HG03039 (cell line): ENCODE data around the gene EAPP.
"Not testable (repeated sequence)": the region's sequence is repeated elsewhere in the genome, so short reads cannot be mapped to it uniquely, and the experiment has no call there.

Experiments used
- ATAC-seq: cut with Tn5 transposase; IDR thresholded peaks from one replicate; pipeline ENCODE4 v1.9.1; 2021; ENCODE audit warnings: mild to moderate bottlenecking, moderate library complexity; ENCODE audit not compliant: unreplicated experiment

The EAPP gene, protein sequence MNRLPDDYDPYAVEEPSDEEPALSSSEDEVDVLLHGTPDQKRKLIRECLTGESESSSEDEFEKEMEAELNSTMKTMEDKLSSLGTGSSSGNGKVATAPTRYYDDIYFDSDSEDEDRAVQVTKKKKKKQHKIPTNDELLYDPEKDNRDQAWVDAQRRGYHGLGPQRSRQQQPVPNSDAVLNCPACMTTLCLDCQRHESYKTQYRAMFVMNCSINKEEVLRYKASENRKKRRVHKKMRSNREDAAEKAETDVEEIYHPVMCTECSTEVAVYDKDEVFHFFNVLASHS

DNA sequence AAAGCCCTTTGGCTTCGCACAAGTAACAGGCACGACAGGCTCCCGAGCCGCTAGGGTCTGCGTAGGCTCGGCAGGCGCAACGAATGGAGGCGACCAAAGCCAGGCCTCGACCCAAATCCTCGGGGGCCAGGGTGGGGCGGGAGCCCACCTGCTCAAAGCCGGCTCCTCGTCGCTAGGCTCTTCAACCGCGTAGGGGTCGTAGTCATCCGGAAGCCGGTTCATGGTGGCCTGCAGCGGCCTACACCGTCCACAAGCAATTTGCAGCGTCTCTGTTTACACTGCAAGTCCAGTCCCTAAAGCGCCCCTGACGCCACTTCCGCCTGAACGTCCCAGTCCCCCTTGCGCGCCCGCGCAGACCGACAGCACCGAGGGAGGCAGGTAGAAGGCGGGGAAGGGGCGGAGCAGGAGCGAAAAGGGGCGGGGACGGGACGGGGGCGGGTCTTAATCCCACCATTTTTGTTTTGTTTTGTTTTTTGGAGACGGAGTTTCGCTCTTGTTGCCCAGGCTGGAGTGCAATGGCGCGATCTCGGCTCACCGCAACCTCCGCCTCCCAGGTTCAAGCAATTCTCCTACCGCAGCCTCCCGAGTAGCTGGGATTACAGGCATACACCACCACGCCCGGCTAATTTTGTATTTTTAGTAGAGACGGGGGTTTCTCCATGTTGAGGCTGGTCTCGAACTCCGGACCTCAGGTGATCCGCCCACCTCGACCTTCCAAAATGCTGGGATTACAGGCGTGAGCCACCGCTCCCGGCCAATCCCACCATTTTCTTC lies at the start of gene EAPP:
EAPP (minus strand) TSS at position 295 of the 774 bp plus-strand sequence; CDS start at position 222, 73 bp downstream.
- ATAC-seq, result peak; percentile 99

DNA sequence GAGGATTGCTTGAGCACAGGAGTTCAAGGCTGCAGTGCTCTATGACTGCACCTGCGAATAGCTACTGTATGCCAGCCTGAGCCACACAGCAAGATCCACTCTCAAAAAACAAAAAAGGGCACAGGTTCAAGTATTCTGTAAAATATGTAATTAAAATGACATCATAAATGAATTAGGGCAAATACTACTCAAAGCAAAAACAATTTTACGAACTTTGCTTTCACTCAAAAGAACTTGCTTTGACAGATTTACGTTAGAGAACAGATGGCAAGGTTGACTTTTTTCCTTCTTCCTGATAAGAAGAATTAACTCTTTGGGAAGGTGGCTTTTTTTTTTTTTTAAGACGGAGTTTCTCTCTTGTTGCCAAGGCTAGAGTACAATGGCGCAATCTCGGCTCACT lies 44.0 kb upstream of the EAPP start:
- no peak for ATAC-seq

DNA sequence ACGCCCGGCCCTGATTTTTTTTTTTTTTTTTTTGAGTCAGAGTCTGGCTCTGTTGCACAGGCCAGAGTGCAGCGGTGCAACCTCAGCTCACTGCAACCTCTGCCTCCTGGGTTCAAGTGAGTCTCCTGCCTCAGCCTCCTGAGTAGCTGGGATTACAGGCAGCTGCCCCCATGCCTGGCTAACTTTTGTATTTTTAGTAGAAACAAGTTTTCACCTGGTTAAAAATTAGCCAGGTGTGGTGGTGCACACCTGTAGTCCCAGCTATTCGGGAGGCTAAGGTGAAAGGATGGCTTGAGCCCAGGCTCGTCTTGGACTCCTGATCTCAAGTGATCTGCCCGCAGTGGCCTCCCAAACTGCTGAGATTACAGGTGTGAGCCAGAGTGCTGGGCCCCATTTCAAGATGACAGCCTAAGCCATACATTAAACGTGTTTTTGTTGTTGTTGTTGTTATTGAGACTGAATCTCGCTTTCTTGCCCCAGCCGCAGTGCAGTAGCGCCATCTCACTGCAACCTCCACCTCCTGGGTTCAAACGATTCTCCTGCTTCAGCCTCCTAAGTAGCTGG lies 42.7 kb upstream of the EAPP start:
- ATAC-seq, result no peak

DNA sequence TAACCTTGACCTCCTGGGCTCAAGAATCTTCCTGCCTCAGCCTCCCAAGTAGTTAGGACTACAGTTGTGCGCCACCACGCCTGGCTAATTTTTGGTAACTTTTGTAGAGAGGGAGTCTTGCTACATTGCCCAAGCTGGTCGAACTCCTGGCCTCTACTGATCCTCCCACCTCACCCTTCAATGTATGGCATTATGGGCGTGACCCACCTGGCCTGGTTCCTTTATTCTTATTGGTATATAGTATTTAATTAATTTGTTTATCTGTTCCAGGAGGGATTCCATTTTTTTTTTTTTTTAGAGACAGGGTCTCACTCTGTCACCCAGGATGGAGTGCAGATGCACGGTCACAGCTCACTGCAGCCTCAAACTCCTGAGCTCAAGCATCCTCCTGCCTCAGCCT lies 40.9 kb upstream of the EAPP start:
- no peak for ATAC-seq

DNA sequence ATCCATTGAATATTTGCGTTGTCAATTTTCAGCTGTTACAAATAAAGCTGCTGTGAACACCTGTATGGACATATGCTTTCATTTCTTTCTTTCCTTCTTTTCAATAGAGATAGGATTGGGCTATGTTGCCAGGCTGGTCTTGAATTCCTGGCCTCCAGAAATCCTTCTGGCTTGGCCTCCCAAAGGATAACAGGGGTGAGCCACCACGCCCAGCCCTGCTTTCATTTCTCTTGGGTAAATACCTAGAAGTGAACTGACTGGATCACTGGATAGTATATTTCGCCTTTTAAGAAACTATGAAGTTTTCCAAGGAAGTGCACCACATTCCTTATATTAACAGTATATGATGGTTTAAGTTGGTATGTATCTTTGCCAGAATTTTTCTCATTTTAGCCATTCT lies 32.3 kb upstream of the EAPP start:
- ATAC-seq, result no peak

DNA sequence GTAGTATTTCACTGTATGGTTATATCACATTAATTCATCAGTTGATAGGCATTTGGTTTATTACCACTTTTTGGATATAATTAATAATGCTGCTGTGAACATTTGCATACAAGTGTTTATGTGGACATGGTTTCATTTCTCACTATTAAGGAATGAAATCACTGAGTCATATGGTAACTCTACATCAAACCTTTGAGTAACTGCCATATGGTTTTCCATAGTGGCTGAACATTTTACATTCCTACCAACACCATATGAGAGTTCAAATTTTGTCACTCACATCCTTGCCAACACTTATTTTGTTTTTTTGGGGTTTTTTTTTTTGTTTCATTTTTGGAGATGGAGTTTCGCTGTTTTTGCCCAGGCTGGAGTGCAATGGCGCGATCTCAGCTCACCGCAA lies 30.2 kb upstream of the EAPP start:
- ATAC-seq, result no peak

DNA sequence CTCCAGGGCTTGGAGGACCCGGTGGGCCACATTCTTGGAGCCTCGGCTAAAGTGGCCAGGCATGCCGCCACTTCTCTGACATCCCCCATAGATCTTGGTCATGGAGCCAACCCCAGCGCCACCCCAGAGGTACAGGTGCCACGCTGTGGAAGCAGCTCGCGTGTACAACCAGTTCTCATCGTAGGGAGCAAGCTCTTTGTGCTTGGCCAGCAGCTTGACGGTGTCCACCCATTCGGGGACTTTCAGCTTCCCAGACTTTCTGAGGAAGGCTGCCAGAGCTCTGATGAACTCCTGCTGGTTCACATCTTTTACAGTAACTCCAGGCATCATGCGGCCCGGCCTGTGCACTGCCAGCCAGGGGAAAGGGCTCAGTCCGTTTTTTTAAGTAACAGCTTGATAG lies 29.3 kb upstream of the EAPP start:
- no peak for ATAC-seq

DNA sequence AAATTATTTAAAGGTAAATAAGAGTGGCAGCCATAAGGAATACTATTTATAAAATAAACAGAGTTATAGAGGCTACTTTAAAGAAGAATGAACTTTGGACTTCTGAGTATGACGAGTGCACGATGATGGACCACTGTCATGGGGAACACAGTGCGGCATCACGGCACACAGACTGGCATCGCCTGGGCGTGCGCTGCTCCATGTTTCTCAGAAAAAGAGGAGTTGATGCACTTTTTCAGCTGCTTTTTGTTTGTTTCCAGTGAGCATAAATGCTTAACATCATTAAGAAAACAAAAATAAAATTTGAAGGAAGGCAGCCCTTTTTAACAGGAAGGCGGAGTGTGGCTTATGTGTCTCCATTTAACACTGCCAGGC lies 23.3 kb upstream of the EAPP start:
- ATAC-seq, result no peak

DNA sequence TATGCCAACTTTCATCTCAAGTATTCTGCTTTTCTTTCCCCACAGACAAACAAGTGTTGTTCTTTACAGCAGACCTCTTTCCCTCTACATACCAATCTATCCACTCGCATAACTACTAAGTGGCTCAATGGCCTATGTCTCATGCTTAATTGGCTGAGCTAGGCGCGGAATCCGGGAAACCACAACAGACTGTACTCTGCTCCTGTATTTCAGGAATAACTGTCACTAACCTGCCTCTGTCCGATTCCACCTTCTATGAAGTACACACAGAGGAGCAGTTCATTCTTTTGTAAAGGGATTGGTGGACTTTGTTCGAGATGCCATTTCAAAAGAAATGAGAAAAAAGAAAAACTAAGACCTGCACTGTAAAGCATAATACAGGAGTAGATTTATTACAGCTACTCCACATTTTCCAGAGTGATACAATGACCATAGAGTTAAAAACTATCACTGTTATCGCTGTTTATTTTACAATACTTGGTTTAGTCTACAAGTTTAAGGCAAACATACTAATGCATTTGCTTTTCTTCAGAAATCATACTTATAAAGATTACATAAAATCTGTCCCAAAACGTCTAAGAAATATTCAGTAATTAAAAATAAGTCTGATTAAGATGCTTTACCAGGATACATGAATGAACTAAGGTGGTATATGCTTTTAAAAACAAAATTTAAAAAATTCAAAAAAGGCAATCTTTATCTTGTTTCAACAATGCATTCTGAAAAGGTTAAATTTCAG lies 22.7 kb upstream of the EAPP start:
- not testable (repeated sequence) for ATAC-seq

DNA sequence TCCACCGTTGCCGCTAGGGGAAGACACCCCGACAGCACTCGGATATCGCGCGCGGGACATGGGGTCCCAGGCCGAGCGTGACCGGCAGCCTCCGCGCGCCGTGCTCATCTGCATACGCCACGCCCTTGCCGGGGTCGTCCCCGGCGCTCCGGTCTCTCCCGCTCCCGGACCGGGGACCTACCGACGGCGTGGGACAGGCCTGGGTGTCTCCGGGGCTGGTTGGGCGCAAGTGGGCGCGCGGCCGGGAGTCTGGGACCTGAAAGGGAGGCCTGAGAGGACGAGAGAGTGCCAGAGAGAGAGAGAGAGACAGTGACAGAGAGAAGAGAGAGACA lies 17.0 kb upstream of the EAPP start:
- ATAC-seq, result peak; percentile 45

DNA sequence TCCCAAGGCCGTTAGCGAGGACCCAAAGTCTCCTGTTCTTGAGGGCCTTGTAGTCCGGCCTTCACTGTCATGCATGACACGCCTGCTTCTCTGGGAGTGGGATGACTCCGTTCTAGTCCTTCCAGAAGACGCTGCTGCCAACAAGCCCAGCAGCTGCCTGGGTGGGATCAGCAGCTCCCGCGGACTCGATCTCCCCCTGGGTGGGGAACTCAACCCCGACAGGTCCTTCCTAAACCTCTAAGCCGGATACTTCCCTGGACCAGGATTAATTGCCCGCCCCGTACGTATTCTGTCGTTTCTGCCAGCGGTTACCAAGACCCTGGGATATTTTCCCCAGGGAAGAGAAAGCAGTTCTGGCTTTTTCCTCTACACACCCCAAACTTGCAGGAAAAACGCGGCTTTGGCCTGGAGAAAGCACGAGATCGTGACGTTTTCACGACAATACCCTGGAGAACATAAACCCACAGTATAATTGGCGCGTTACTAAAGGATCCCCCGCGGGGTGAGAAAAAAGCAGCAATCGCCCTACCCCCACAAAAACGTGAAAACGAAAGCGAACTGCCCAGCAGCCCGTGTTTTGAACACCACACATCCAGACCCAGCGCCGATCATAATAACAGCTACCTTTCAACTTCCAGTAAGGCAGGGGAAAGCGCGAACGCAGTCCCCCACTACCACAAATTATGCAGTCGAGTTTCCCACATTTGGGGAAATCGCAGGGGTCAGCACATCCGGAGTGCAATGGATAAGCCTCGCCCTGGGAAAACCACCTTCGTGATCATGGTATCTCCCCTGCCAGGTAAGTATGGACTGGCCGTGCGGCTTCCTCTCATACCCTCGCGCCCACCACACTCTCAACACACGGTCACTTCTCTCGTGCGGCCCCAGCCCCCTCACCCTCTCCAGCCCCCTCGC lies 16.3 kb upstream of the EAPP start:
- ATAC-seq, result peak; percentile 63

DNA sequence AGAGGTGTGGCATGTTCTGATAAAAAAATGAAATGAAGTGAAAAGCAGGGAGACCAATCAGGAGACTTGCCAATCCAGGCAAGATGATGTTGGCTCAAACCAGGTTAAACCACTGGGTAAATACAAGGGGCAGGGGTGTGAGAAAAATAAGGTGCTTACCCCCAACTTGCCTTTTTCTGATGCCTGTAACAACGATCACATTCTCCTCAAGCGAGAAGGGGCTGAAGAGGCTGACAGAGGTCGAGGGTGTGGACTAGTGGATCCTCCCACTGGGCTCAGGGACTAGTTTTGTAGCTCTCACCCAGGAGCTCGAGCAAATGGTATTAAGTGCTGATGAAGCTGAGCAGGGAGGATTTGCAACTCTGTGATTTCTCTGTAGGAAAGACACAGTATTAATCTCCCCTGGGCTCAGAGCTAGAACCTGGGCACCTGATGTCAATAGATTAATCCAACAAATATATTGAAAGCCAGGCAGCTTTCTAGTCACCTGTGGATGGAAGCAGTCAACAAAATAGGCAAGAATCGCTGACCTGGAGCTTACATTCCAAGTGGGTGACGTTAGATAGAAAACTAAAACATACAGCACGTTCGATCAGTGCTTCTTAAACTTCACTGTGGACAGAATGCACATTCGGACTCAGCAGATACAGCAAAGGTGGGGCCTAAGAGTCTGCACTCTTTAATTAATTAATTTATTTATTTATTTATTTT lies 15.2 kb upstream of the EAPP start:
- no peak for ATAC-seq

DNA sequence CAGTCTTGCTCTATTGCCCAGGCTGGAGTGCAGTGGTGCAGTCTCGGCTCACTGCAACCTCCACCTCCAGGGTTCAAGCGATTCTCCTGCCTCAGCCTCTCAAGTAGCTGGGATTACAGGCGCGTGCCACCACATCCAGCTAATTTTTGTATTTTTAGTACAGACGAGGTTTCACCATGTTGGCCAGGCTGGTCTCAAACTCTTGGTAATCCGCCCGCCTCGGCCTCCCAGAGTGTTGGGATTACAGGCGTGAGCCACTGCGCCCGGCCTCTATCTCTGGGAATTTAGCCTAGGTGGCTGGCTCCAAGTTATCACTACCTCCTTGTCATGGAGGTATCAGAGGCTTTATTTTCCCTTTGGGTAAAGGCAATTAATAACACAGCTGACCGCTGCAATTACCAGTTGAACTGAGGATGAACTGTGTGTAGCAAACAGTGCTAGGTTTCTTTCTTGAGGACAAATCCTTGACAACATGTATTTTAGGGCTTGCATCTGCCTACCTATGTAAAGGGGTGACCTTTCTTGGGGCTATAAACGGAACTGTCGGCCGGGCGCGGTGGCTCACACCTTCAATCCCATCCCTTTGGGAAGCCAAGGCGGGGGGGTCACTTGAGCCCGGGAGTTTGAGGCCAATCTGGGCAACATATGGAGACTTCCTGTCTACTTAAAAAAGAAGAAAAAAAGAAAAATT lies 9.9 kb upstream of the EAPP start:
- ATAC-seq, result not testable (repeated sequence)

DNA sequence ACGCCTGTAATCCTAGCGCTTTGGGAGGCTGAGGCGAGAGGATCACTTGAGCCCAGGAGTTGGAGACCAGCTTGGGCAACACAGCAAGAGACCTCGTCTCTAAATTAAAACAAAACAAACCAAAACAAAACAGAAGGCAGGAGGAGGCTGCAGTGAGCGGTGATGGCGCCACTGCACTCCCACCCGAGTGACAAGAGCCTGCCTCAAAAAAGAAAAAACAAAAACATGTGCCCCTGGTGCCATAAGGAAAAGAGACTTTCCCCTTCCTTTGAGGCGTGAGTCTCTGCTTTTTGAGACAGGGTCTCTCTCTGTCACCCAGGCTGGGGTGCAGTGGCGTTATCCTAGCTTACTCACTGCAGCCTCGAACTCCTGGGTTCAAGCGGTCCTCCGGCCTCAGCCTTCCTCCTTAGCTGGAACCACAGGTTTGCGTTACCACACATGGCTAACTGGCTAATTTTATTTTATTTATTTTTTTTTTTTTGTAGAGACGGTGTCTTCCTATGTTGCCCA lies 9.0 kb upstream of the EAPP start:
- no peak for ATAC-seq

DNA sequence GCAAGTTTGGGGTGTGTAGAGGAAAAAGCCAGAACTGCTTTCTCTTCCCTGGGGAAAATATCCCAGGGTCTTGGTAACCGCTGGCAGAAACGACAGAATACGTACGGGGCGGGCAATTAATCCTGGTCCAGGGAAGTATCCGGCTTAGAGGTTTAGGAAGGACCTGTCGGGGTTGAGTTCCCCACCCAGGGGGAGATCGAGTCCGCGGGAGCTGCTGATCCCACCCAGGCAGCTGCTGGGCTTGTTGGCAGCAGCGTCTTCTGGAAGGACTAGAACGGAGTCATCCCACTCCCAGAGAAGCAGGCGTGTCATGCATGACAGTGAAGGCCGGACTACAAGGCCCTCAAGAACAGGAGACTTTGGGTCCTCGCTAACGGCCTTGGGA lies 7.6 kb upstream of the EAPP start:
- peak; percentile 41 for ATAC-seq

DNA sequence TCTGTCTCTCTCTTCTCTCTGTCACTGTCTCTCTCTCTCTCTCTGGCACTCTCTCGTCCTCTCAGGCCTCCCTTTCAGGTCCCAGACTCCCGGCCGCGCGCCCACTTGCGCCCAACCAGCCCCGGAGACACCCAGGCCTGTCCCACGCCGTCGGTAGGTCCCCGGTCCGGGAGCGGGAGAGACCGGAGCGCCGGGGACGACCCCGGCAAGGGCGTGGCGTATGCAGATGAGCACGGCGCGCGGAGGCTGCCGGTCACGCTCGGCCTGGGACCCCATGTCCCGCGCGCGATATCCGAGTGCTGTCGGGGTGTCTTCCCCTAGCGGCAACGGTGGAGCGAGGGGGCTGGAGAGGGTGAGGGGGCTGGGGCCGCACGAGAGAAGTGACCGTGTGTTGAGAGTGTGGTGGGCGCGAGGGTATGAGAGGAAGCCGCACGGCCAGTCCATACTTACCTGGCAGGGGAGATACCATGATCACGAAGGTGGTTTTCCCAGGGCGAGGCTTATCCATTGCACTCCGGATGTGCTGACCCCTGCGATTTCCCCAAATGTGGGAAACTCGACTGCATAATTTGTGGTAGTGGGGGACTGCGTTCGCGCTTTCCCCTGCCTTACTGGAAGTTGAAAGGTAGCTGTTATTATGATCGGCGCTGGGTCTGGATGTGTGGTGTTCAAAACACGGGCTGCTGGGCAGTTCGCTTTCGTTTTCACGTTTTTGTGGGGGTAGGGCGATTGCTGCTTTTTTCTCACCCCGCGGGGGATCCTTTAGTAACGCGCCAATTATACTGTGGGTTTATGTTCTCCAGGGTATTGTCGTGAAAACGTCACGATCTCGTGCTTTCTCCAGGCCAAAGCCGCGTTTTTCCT lies 7.0 kb upstream of the EAPP start:
- peak; percentile 59 for ATAC-seq

DNA sequence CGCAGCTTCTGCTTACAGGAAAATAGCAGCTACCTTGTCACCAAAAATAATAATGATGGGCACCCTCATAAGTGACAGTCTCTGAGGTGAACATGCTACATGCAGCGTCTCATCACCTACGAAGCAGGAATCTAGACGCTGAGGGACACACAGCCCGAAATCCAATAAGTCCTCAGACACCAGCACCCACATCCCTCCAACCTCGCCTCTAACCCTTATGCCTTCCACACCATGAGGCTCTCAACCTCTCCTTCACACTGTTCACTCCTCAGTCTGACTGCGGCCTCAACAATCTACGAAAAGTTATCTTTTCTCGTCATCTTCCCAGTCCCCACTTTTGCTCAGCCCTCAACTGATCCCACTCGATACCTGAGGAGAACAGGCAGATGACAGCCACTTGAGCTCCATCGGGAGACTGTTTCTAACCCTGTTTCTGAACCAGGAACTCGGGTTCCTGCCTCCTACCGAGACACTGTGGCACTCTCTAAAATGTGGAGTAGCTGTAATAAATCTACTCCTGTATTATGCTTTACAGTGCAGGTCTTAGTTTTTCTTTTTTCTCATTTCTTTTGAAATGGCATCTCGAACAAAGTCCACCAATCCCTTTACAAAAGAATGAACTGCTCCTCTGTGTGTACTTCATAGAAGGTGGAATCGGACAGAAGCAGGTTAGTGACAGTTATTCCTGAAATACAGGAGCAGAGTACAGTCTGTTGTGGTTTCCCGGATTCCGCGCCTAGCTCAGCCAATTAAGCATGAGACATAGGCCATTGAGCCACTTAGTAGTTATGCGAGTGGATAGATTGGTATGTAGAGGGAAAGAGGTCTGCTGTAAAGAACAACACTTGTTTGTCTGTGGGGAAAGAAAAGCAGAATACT lies 919 bp upstream of the EAPP start:
- not testable (repeated sequence) for ATAC-seq
